GM10266 (cell line): ENCODE measurements around the gene IL22RA2.

Source experiments
- DNase-seq: peaks from one replicate; pipeline ENCODE4 v3.0.0; 2012; ENCODE audit errors: extremely low spot score
- TF ChIP-seq, protein P1 (sequence below): IDR thresholded peaks from 2 replicates; pipeline ENCODE4 v1.5.1; 2012; ENCODE audit warnings: mild to moderate bottlenecking, low read depth; ENCODE audit not compliant: control insufficient read depth, insufficient read depth; ENCODE audit errors: missing control alignments

Gene IL22RA2

GRCh38 chr6:137159912-137160311 is 13.5 kb downstream of the IL22RA2 start:
- DNase-seq: no peak
- TF ChIP-seq, protein P1, sequence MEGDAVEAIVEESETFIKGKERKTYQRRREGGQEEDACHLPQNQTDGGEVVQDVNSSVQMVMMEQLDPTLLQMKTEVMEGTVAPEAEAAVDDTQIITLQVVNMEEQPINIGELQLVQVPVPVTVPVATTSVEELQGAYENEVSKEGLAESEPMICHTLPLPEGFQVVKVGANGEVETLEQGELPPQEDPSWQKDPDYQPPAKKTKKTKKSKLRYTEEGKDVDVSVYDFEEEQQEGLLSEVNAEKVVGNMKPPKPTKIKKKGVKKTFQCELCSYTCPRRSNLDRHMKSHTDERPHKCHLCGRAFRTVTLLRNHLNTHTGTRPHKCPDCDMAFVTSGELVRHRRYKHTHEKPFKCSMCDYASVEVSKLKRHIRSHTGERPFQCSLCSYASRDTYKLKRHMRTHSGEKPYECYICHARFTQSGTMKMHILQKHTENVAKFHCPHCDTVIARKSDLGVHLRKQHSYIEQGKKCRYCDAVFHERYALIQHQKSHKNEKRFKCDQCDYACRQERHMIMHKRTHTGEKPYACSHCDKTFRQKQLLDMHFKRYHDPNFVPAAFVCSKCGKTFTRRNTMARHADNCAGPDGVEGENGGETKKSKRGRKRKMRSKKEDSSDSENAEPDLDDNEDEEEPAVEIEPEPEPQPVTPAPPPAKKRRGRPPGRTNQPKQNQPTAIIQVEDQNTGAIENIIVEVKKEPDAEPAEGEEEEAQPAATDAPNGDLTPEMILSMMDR: no peak

DNA sequence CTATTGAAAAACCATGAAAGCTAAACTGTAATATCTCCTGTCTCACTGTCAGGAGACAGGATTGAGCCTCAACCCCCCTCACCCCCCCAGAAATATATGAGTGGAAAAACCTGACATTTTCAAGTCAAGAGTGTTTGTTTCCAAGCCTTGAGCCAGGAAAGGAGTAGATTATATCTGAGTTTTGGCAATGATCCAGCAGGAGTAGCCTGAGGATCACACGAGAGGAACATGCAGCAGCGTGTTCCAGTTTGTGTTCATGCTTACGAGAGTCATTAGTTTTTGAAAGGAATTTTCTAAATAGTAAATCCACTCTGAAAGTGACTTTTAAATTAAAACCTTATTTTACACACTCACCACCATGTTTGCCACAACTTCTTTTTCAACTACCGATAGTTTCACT is 15.8 kb downstream of the IL22RA2 start:
- no peak for DNase-seq
- TF ChIP-seq, protein P1: no peak

DNA sequence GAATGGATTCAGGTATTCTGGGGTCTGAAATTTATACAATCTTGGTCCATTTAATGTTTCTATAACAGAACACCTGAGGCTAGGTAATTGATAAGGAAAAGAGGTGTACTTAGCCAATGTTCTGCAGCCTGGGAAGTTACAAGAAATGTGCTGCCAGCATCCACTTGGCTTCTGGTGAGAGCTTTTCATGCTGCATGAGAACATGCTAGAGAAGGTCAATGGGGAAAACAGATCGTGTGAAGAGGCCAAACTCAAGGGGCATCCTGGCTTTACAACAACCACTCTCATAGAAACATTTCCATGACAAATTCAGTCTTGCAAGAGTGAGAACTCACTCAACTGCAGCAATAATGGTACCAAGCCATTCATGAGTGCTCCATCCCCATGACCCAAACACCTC is 16.8 kb downstream of the IL22RA2 start:
- no peak for DNase-seq

GRCh38 chr6:137155830-137156229 is 17.6 kb downstream of the IL22RA2 start:
- DNase-seq: peak; percentile 20
- TF ChIP-seq, protein P1: no peak

More for the DNA sequence above, 16.8 kb downstream of the IL22RA2 start:
- TF ChIP-seq, protein P1: no peak

GRCh38 chr6:137150072-137150471 is 23.4 kb downstream of the IL22RA2 start:
- DNase-seq: peak; percentile 9
- TF ChIP-seq, protein P1: no peak

GRCh38 chr6:137149035-137149393 is 24.4 kb downstream of the IL22RA2 start:
- no peak for DNase-seq

GRCh38 chr6:137148306-137149034 is 25.0 kb downstream of the IL22RA2 start:
- DNase-seq: no peak
- TF ChIP-seq, protein P1: no peak

More at GRCh38 chr6:137149035-137149393, 24.4 kb downstream of the IL22RA2 start:
- TF ChIP-seq, protein P1: no peak
